SK-N-MC (cell line): ENCODE data around the gene MGAT5B.

Source experiments
- DNase-seq: peaks from one replicate; pipeline ENCODE4 v3.0.0-alpha.2; 2011; ENCODE audit warnings: low read depth, low spot score
- H3K27ac ChIP-seq: fragments of 200-600 bp; sonication (generic); 2 replicates; pipeline ENCODE4 v1.5.1; 2016; ENCODE audit warnings: mixed run types
- H3K36me3 ChIP-seq: fragments of 200-600 bp; sonication (generic); 2 replicates; pipeline ENCODE4 v1.6.1; 2017; ENCODE audit warnings: antibody characterized with exemption, low read length, mixed read lengths; ENCODE audit not compliant: insufficient read depth
- H3K4me3 ChIP-seq: fragments of 200-600 bp; sonication (generic); 2 replicates; pipeline ENCODE4 v1.5.1; 2016
- H3K9ac ChIP-seq: fragments of 200-600 bp; sonication (generic); 2 replicates; pipeline ENCODE4 v1.8.0; 2017; ENCODE audit warnings: mixed run types, mixed read lengths; ENCODE audit not compliant: insufficient read length
- H3K9me3 ChIP-seq: fragments of 200-600 bp; sonication (generic); 2 replicates; pipeline ENCODE4 v1.6.1; 2017; ENCODE audit warnings: low read depth, mild to moderate bottlenecking, antibody characterized with exemption, low read length, moderate library complexity, mixed read lengths
- EZH2 ChIP-seq: fragments of 200-600 bp; sonication (generic); IDR thresholded peaks from one replicate; pipeline ENCODE4 v1.6.1; 2017; ENCODE audit warnings: antibody characterized with exemption
- FOXP2 ChIP-seq: optimal IDR thresholded peaks from 2 replicates; pipeline ENCODE3; 2011; ENCODE audit warnings: mild to moderate bottlenecking, moderate library complexity; ENCODE audit not compliant: insufficient read depth; ENCODE audit errors: extremely low read length, control extremely low read depth
- POLR2AphosphoS5 ChIP-seq: IDR thresholded peaks from 2 replicates; pipeline ENCODE4 v1.6.1; 2012; ENCODE audit warnings: mild to moderate bottlenecking, low read depth, low read length, borderline replicate concordance

Gene MGAT5B

GRCh38 chr17:76886395-76886794, 18.2 kb downstream of the MGAT5B start:
- DNase-seq = no peak
- Histone ChIP-seq H3K9me3 (no peaks in the 10 kb centered on the region), H3K4me3 (no peak overlapping the region), H3K27ac (no peak overlapping the region), H3K36me3 (no peaks in the 10 kb centered on the region), H3K9ac (no peak overlapping the region)
- no peak for TF ChIP-seq FOXP2
- TF ChIP-seq EZH2 = no peak
- no peak for TF ChIP-seq POLR2AphosphoS5

- H3K9ac ChIP-seq = no peak overlapping the region
- TF ChIP-seq POLR2AphosphoS5 (no peak), EZH2 (no peak), FOXP2 (no peak)
- H3K9me3 ChIP-seq = no peaks in the 10 kb centered on the region
- no peaks in the 10 kb centered on the region for H3K36me3 ChIP-seq
- DNase-seq = no peak
- H3K4me3 ChIP-seq = no peak overlapping the region
- no peak overlapping the region for H3K27ac ChIP-seq
Measured at GRCh38 chr17:76887802-76888201, 19.6 kb downstream of the MGAT5B start.

- no peak overlapping the region for H3K27ac ChIP-seq
- no peak overlapping the region for H3K9ac ChIP-seq
- DNase-seq = no peak
- no peak for TF ChIP-seq EZH2
- no peak for TF ChIP-seq POLR2AphosphoS5
- no peak for TF ChIP-seq FOXP2
- no peaks in the 10 kb centered on the region for H3K9me3 ChIP-seq
- H3K4me3 ChIP-seq = no peak overlapping the region
- H3K36me3 ChIP-seq = no peaks in the 10 kb centered on the region
Measured at GRCh38 chr17:76888661-76889060, 20.5 kb downstream of the MGAT5B start.

- Histone ChIP-seq H3K9me3 (no peaks in the 10 kb centered on the region), H3K9ac (no peak overlapping the region), H3K27ac (no peak overlapping the region), H3K36me3 (no peaks in the 10 kb centered on the region), H3K4me3 (no peak overlapping the region)
- no peak for DNase-seq
- TF ChIP-seq EZH2 = no peak
Measured at GRCh38 chr17:76889323-76889722, 21.1 kb downstream of the MGAT5B start.

- H3K9me3 ChIP-seq = no peaks in the 10 kb centered on the region
- H3K9ac ChIP-seq = no peak overlapping the region
- H3K36me3 ChIP-seq = no peaks in the 10 kb centered on the region
- no peak overlapping the region for H3K4me3 ChIP-seq
- no peak overlapping the region for H3K27ac ChIP-seq
- no peak for TF ChIP-seq POLR2AphosphoS5
- TF ChIP-seq EZH2 = no peak
- TF ChIP-seq FOXP2 = no peak
- no peak for DNase-seq
Measured at GRCh38 chr17:76892329-76892728, 24.1 kb downstream of the MGAT5B start.

- DNase-seq = no peak
- H3K9me3 ChIP-seq = no peaks in the 10 kb centered on the region
- no peak overlapping the region for H3K4me3 ChIP-seq
- H3K27ac ChIP-seq = no peak overlapping the region
- H3K36me3 ChIP-seq = no peaks in the 10 kb centered on the region
- TF ChIP-seq POLR2AphosphoS5 = no peak
- TF ChIP-seq EZH2 = no peak
- TF ChIP-seq FOXP2 = no peak
- no peak overlapping the region for H3K9ac ChIP-seq
Measured at GRCh38 chr17:76893623-76894334, 25.6 kb downstream of the MGAT5B start.

- Histone ChIP-seq H3K36me3 (no peaks in the 10 kb centered on the region), H3K4me3 (no peak overlapping the region), H3K9me3 (no peaks in the 10 kb centered on the region), H3K9ac (no peak overlapping the region), H3K27ac (no peak overlapping the region)
- DNase-seq = no peak
- TF ChIP-seq EZH2 (no peak), POLR2AphosphoS5 (no peak), FOXP2 (no peak)
Measured at GRCh38 chr17:76894842-76895241, 26.6 kb downstream of the MGAT5B start.

- Histone ChIP-seq H3K27ac (no peak overlapping the region), H3K4me3 (no peak overlapping the region), H3K9me3 (no peaks in the 10 kb centered on the region), H3K36me3 (no peaks in the 10 kb centered on the region), H3K9ac (no peak overlapping the region)
- no peak for DNase-seq
- no peak for TF ChIP-seq POLR2AphosphoS5
- no peak for TF ChIP-seq FOXP2
- no peak for TF ChIP-seq EZH2
Measured at GRCh38 chr17:76897023-76897422, 28.8 kb downstream of the MGAT5B start.

- Histone ChIP-seq H3K9ac (no peak overlapping the region), H3K36me3 (no peaks in the 10 kb centered on the region), H3K9me3 (no peaks in the 10 kb centered on the region), H3K4me3 (no peak overlapping the region), H3K27ac (no peak overlapping the region)
- TF ChIP-seq EZH2 = no peak
- no peak for TF ChIP-seq POLR2AphosphoS5
- no peak for TF ChIP-seq FOXP2
- DNase-seq = no peak
Measured at GRCh38 chr17:76899414-76899813, 31.2 kb downstream of the MGAT5B start.
